Esophagus squamous epithelium (tissue), 4 donors: ENCODE data around the gene MFNG.

Source experiments
- CTCF ChIP-seq, 6 experiments: fragments of 450-650 bp in 4 of 6; fragments of 200-600 bp in 2 of 6; sonication (generic) in 2 of 6; IDR thresholded peaks; one replicate each; pipeline ENCODE4 v1.5.1; 2016 to 2019; ENCODE audit warnings: antibody characterized with exemption in 6 of 6, mild to moderate bottlenecking in 4 of 6, moderate library complexity in 4 of 6
- POLR2A ChIP-seq, 4 donors: fragments of 450-650 bp; IDR thresholded peaks; one replicate each; pipeline ENCODE4 v1.6.1; 2017; ENCODE audit warnings: antibody characterized with exemption in 4 of 4, mild to moderate bottlenecking in 4 of 4, moderate library complexity in 3 of 4

GRCh38 chr22:37484480-37485394 is 1.4 kb downstream of the MFNG start:
- TF ChIP-seq CTCF (IDR thresholded peaks at IDR 0.05) = no peak
- TF ChIP-seq POLR2A (IDR thresholded peaks at IDR 0.05) = peak in 1 of 4 donors; percentile 64
